ENCODE data around the gene CARMIL1.

CARMIL1 gene

GRCh38 chr6:25547797-25548196 lies 268.6 kb downstream of the CARMIL1 start:
- H4K12ac ChIP-seq (ENCODE audit: low read depth, low read length), result no peak overlapping the region
- H2BK5ac ChIP-seq (ENCODE audit: low read depth, low read length, poor library complexity), result no peak overlapping the region
- H3K36me3 ChIP-seq (ENCODE audit: control insufficient read depth in 1 of 2, insufficient read depth in 2 of 2, low read length in 2 of 2), result no peaks in the 10 kb centered on the region
- no peak overlapping the region for H2BK12ac ChIP-seq (ENCODE audit: low read length)
- no peaks in the 10 kb centered on the region for H3K27me3 ChIP-seq (ENCODE audit: insufficient read depth, low read length)
- no peak overlapping the region for H2AFZ ChIP-seq (ENCODE audit: insufficient read depth, low read length, poor library complexity)
- no peak overlapping the region for H4K91ac ChIP-seq (ENCODE audit: low read depth, low read length)
- no peaks in the 10 kb centered on the region for H3K79me2 ChIP-seq (ENCODE audit: control insufficient read depth, insufficient read depth, low read length, poor library complexity)
- H3K27ac ChIP-seq (ENCODE audit: low read depth, low read length), result no peak overlapping the region
- no peak overlapping the region for H3K14ac ChIP-seq (ENCODE audit: low read length)
- H3K4me3 ChIP-seq (ENCODE audit: low read depth, low read length), result no peak overlapping the region
- H4K8ac ChIP-seq (ENCODE audit: low read depth, low read length), result no peak overlapping the region
- H3K4me2 ChIP-seq (ENCODE audit: low read length), result no peak overlapping the region
- H3K9me3 ChIP-seq (ENCODE audit: insufficient read depth, low read depth, low read length), result no peaks in the 10 kb centered on the region
- WGBS (ENCODE audit: extremely low coverage, insufficient coverage, insufficient read length), result no CpG with 5 or more reads among the region's 2 CpGs
- no peaks in the 10 kb centered on the region for H3K79me1 ChIP-seq (ENCODE audit: low read length)
- no peaks in the 10 kb centered on the region for H3K4me1 ChIP-seq (ENCODE audit: control insufficient read depth in 1 of 2, insufficient read depth in 2 of 2, low read length in 2 of 2)
- H3K23ac ChIP-seq (ENCODE audit: low read length), result no peak overlapping the region
- H2AK5ac ChIP-seq (ENCODE audit: low read length), result no peak overlapping the region
- H2BK120ac ChIP-seq (ENCODE audit: insufficient read depth, low read length, poor library complexity), result no peak overlapping the region
- no peak overlapping the region for H3K9ac ChIP-seq (ENCODE audit: low read length)
- no peak overlapping the region for H3K4ac ChIP-seq (ENCODE audit: low read depth, low read length)
- no peak overlapping the region for H3K18ac ChIP-seq (ENCODE audit: low read length)
- no peak for DNase-seq

GRCh38 chr6:25548451-25548850 lies 269.3 kb downstream of the CARMIL1 start:
- Histone ChIP-seq H4K91ac (ENCODE audit: low read depth, low read length) (no peak overlapping the region), H3K79me2 (ENCODE audit: control insufficient read depth, insufficient read depth, low read length, poor library complexity) (no peaks in the 10 kb centered on the region), H3K4me2 (ENCODE audit: low read length) (no peak overlapping the region), H2BK12ac (ENCODE audit: low read length) (no peak overlapping the region), H2AFZ (ENCODE audit: insufficient read depth, low read length, poor library complexity) (no peak overlapping the region), H2BK5ac (ENCODE audit: low read depth, low read length, poor library complexity) (no peak overlapping the region), H3K36me3 (ENCODE audit: control insufficient read depth in 1 of 2, insufficient read depth in 2 of 2, low read length in 2 of 2) (no peaks in the 10 kb centered on the region), H3K4me3 (ENCODE audit: low read depth, low read length) (no peak overlapping the region), H2AK5ac (ENCODE audit: low read length) (no peak overlapping the region), H3K18ac (ENCODE audit: low read length) (no peak overlapping the region), H3K79me1 (ENCODE audit: low read length) (no peaks in the 10 kb centered on the region), H3K14ac (ENCODE audit: low read length) (no peak overlapping the region), H3K27ac (ENCODE audit: low read depth, low read length) (no peak overlapping the region), H4K12ac (ENCODE audit: low read depth, low read length) (no peak overlapping the region), H3K4ac (ENCODE audit: low read depth, low read length) (no peak overlapping the region), H3K23ac (ENCODE audit: low read length) (no peak overlapping the region), H3K9me3 (ENCODE audit: insufficient read depth, low read depth, low read length) (no peaks in the 10 kb centered on the region), H3K9ac (ENCODE audit: low read length) (no peak overlapping the region), H2BK120ac (ENCODE audit: insufficient read depth, low read length, poor library complexity) (no peak overlapping the region), H4K8ac (ENCODE audit: low read depth, low read length) (no peak overlapping the region), H3K4me1 (ENCODE audit: control insufficient read depth in 1 of 2, insufficient read depth in 2 of 2, low read length in 2 of 2) (no peaks in the 10 kb centered on the region), H3K27me3 (ENCODE audit: insufficient read depth, low read length) (no peaks in the 10 kb centered on the region)
- WGBS (ENCODE audit: extremely low coverage, insufficient coverage, insufficient read length), result no CpG with 5 or more reads among the region's 2 CpGs
- no peak for DNase-seq

DNA sequence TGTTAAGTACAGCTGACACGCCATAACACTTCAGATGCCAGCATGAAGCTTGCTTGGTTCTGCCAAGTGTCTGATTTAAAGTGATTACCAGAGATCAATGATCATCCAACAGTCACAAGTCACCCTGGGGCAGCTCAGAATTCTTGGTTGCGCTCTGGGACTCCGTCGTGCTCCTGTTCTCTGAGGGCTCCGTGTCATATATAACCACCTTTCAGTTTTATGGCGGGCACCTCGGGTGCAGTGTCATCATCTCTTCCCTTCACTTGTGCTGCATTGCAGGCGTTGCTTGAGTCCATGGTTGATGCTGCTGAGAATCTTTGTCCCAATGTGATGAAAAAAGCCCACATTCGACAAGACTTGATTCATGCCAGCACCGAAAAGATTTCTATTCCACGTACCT lies 271.5 kb downstream of the CARMIL1 start:
- Histone ChIP-seq H3K9ac (ENCODE audit: low read length) (no peak overlapping the region), H2BK12ac (ENCODE audit: low read length) (no peak overlapping the region), H4K12ac (ENCODE audit: low read depth, low read length) (no peak overlapping the region), H3K79me2 (ENCODE audit: control insufficient read depth, insufficient read depth, low read length, poor library complexity) (no peaks in the 10 kb centered on the region), H3K4me3 (ENCODE audit: low read depth, low read length) (no peak overlapping the region), H2AFZ (ENCODE audit: insufficient read depth, low read length, poor library complexity) (no peak overlapping the region), H2AK5ac (ENCODE audit: low read length) (no peak overlapping the region), H2BK5ac (ENCODE audit: low read depth, low read length, poor library complexity) (no peak overlapping the region), H3K4ac (ENCODE audit: low read depth, low read length) (no peak overlapping the region), H3K4me2 (ENCODE audit: low read length) (no peak overlapping the region), H2BK120ac (ENCODE audit: insufficient read depth, low read length, poor library complexity) (no peak overlapping the region), H3K23ac (ENCODE audit: low read length) (no peak overlapping the region), H3K79me1 (ENCODE audit: low read length) (no peaks in the 10 kb centered on the region), H3K36me3 (ENCODE audit: control insufficient read depth in 1 of 2, insufficient read depth in 2 of 2, low read length in 2 of 2) (no peaks in the 10 kb centered on the region), H3K9me3 (ENCODE audit: insufficient read depth, low read depth, low read length) (no peaks in the 10 kb centered on the region), H3K27me3 (ENCODE audit: insufficient read depth, low read length) (no peaks in the 10 kb centered on the region), H3K14ac (ENCODE audit: low read length) (no peak overlapping the region), H3K18ac (ENCODE audit: low read length) (no peak overlapping the region), H4K91ac (ENCODE audit: low read depth, low read length) (no peak overlapping the region), H3K27ac (ENCODE audit: low read depth, low read length) (no peak overlapping the region), H4K8ac (ENCODE audit: low read depth, low read length) (no peak overlapping the region), H3K4me1 (ENCODE audit: control insufficient read depth in 1 of 2, insufficient read depth in 2 of 2, low read length in 2 of 2) (no peaks in the 10 kb centered on the region)
- no CpG with 5 or more reads among the region's 11 CpGs for WGBS (ENCODE audit: extremely low coverage, insufficient coverage, insufficient read length)
- DNase-seq, result no peak

DNA sequence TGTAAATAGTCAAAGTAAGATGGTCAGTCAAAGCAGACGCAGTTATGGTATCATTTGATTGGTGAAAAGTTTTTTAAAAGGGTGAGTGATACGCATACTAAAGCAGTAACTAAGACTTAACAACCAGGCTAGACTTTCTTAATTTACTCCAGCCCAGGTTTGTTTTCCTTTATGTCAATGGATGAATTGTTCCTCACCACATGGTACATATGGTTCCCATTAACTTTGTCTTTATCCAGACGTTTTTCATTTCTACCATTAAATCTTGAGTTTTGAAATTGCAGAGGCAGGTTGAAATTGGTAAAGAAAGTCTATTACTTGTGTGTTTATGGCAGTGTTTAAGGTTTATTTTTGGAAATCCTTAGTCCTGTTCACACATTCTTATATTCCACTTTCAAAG lies 274.3 kb downstream of the CARMIL1 start:
- no peaks in the 10 kb centered on the region for H3K79me1 ChIP-seq (ENCODE audit: low read length)
- no peak overlapping the region for H2BK12ac ChIP-seq (ENCODE audit: low read length)
- H3K79me2 ChIP-seq (ENCODE audit: control insufficient read depth, insufficient read depth, low read length, poor library complexity), result no peaks in the 10 kb centered on the region
- no peak overlapping the region for H4K91ac ChIP-seq (ENCODE audit: low read depth, low read length)
- H4K8ac ChIP-seq (ENCODE audit: low read depth, low read length), result no peak overlapping the region
- H3K4ac ChIP-seq (ENCODE audit: low read depth, low read length), result no peak overlapping the region
- H3K23ac ChIP-seq (ENCODE audit: low read length), result no peak overlapping the region
- no CpG with 5 or more reads among the region's 3 CpGs for WGBS (ENCODE audit: extremely low coverage, insufficient coverage, insufficient read length)
- no peaks in the 10 kb centered on the region for H3K27me3 ChIP-seq (ENCODE audit: insufficient read depth, low read length)
- no peaks in the 10 kb centered on the region for H3K9me3 ChIP-seq (ENCODE audit: insufficient read depth, low read depth, low read length)
- H2AK5ac ChIP-seq (ENCODE audit: low read length), result no peak overlapping the region
- no peak overlapping the region for H2BK5ac ChIP-seq (ENCODE audit: low read depth, low read length, poor library complexity)
- H3K9ac ChIP-seq (ENCODE audit: low read length), result no peak overlapping the region
- H3K4me1 ChIP-seq (ENCODE audit: control insufficient read depth in 1 of 2, insufficient read depth in 2 of 2, low read length in 2 of 2), result no peaks in the 10 kb centered on the region
- no peak overlapping the region for H3K14ac ChIP-seq (ENCODE audit: low read length)
- H3K4me2 ChIP-seq (ENCODE audit: low read length), result no peak overlapping the region
- no peak overlapping the region for H3K4me3 ChIP-seq (ENCODE audit: low read depth, low read length)
- H2AFZ ChIP-seq (ENCODE audit: insufficient read depth, low read length, poor library complexity), result no peak overlapping the region
- H3K18ac ChIP-seq (ENCODE audit: low read length), result no peak overlapping the region
- H2BK120ac ChIP-seq (ENCODE audit: insufficient read depth, low read length, poor library complexity), result no peak overlapping the region
- DNase-seq, result no peak
- no peaks in the 10 kb centered on the region for H3K36me3 ChIP-seq (ENCODE audit: control insufficient read depth in 1 of 2, insufficient read depth in 2 of 2, low read length in 2 of 2)
- H3K27ac ChIP-seq (ENCODE audit: low read depth, low read length), result no peak overlapping the region
- H4K12ac ChIP-seq (ENCODE audit: low read depth, low read length), result no peak overlapping the region
